HFFc6 (cell line): Measurements from ENCODE around the gene IPO5. TPM values are rescaled to one million over a fixed set of nuclear protein-coding genes. Genes with fewer than 3 reads are reported as not detected.

Experiments
- DNase-seq: peaks from one replicate; pipeline ENCODE4 v3.0.0-alpha.2; 2018
- H3K27ac Mint-ChIP-seq: 2 replicates; pipeline ENCODE4 v1.8.0; 2020; ENCODE audit warnings: mild to moderate bottlenecking, mixed read lengths
- H3K27me3 Mint-ChIP-seq: 2 replicates; pipeline ENCODE4 v1.8.0; 2021; ENCODE audit warnings: mild to moderate bottlenecking, moderate library complexity, mixed read lengths; ENCODE audit not compliant: insufficient read depth
- H3K36me3 Mint-ChIP-seq: 2 replicates; pipeline ENCODE4 v1.8.0; 2021; ENCODE audit warnings: low read depth, mixed read lengths
- H3K4me1 Mint-ChIP-seq: 2 replicates; pipeline ENCODE4 v1.8.0; 2020; ENCODE audit warnings: low read depth, mixed read lengths
- H3K4me3 Mint-ChIP-seq: 2 replicates; pipeline ENCODE4 v1.8.0; 2020; ENCODE audit warnings: mild to moderate bottlenecking, moderate library complexity, mixed read lengths
- H3K9me3 Mint-ChIP-seq: 2 replicates; pipeline ENCODE4 v1.8.0; 2020; ENCODE audit warnings: mild to moderate bottlenecking, mixed read lengths
- CTCF ChIP-seq: fragments of 200-600 bp; sonication (generic); IDR thresholded peaks from 2 replicates; pipeline ENCODE4 v1.5.0; 2021; ENCODE audit warnings: antibody characterized with exemption, mild to moderate bottlenecking
- total RNA-seq, 6 experiments: library from RNA; stranded (reverse); fragmentation: NEBNext Ultra II Directional; extraction: Animal tissue kit (Norgen Biotek cat#: 25700); gene quantifications; 2 replicates in 1 of 6; 3 replicates in 5 of 6; pipeline ENCODE4 v1.2.3, GENCODE V29; 2021

Gene IPO5
- total RNA-seq, 6 experiments from 2014 or later = 183 to 247 (median 222) TPM

- Mint-ChIP-seq H3K4me1 (peaks cover 17% of the 10 kb centered on the region), H3K4me3 (no peak overlapping the region), H3K27me3 (no peaks in the 10 kb centered on the region; the same call in 1 of the 2 replicates), H3K36me3 (peaks cover 7% of the 10 kb centered on the region; the same call in 1 of the 2 replicates), H3K9me3 (peaks cover 8% of the 10 kb centered on the region), H3K27ac (no peak overlapping the region)
- TF ChIP-seq CTCF = no peak
- no peak for DNase-seq
These were observed 40.3 kb upstream of the IPO5 start for GRCh38 chr13:97913206-97913605.

GRCh38 chr13:97914540-97914939 lies 38.9 kb upstream of the IPO5 start:
- peaks cover 17% of the 10 kb centered on the region for H3K4me1 Mint-ChIP-seq
- H3K36me3 Mint-ChIP-seq = peaks cover 7% of the 10 kb centered on the region; the same call in 1 of the 2 replicates
- no peak for DNase-seq
- H3K9me3 Mint-ChIP-seq = peaks cover 8% of the 10 kb centered on the region
- H3K27ac Mint-ChIP-seq = no peak overlapping the region
- TF ChIP-seq CTCF = no peak
- no peaks in the 10 kb centered on the region; the same call in 1 of the 2 replicates for H3K27me3 Mint-ChIP-seq
- no peak overlapping the region for H3K4me3 Mint-ChIP-seq

GRCh38 chr13:97921176-97921816 lies 32.2 kb upstream of the IPO5 start:
- no peak overlapping the region for H3K27ac Mint-ChIP-seq
- peaks cover 2% of the 10 kb centered on the region; the same call in 1 of the 2 replicates for H3K36me3 Mint-ChIP-seq
- peaks cover 12% of the 10 kb centered on the region for H3K4me1 Mint-ChIP-seq
- no peak for TF ChIP-seq CTCF
- H3K9me3 Mint-ChIP-seq = peaks cover 2% of the 10 kb centered on the region
- no peak overlapping the region for H3K4me3 Mint-ChIP-seq
- H3K27me3 Mint-ChIP-seq = peaks cover 2% of the 10 kb centered on the region
- DNase-seq = peak; percentile 20

- H3K4me1 Mint-ChIP-seq = peaks cover 11% of the 10 kb centered on the region
- no peak overlapping the region for H3K4me3 Mint-ChIP-seq
- H3K9me3 Mint-ChIP-seq = no peaks in the 10 kb centered on the region
- H3K27me3 Mint-ChIP-seq = no peaks in the 10 kb centered on the region; the same call in 1 of the 2 replicates
- no peak for TF ChIP-seq CTCF
- no peak overlapping the region for H3K27ac Mint-ChIP-seq
- no peaks in the 10 kb centered on the region for H3K36me3 Mint-ChIP-seq
- DNase-seq = no peak
These were observed 25.2 kb upstream of the IPO5 start for GRCh38 chr13:97928301-97928700.

GRCh38 chr13:97932036-97932435 lies 21.4 kb upstream of the IPO5 start:
- H3K36me3 Mint-ChIP-seq = no peaks in the 10 kb centered on the region
- TF ChIP-seq CTCF = no peak
- no peaks in the 10 kb centered on the region for H3K9me3 Mint-ChIP-seq
- H3K4me1 Mint-ChIP-seq = peaks cover 11% of the 10 kb centered on the region
- no peak for DNase-seq
- H3K27me3 Mint-ChIP-seq = no peaks in the 10 kb centered on the region; the same call in 1 of the 2 replicates
- no peak overlapping the region for H3K27ac Mint-ChIP-seq
- no peak overlapping the region for H3K4me3 Mint-ChIP-seq
